HG03342 (cell line): Measurements from ENCODE around the gene KMT2C.

Experiments used
- ATAC-seq: cut with Tn5 transposase; IDR thresholded peaks from one replicate; pipeline ENCODE4 v1.9.1; 2021; ENCODE audit warnings: mild to moderate bottlenecking, moderate library complexity; ENCODE audit not compliant: unreplicated experiment

KMT2C gene

GRCh38 chr7:152121432-152121831, 314.4 kb downstream of the KMT2C start:
- no peak for ATAC-seq

GRCh38 chr7:152120776-152121175, 315.0 kb downstream of the KMT2C start:
- no peak for ATAC-seq

GRCh38 chr7:152120210-152120609, 315.6 kb downstream of the KMT2C start:
- no peak for ATAC-seq

- ATAC-seq: no peak
Observed at GRCh38 chr7:152117356-152117755, 318.4 kb downstream of the KMT2C start.

GRCh38 chr7:152115021-152115718, 320.6 kb downstream of the KMT2C start:
- no peak for ATAC-seq

- no peak for ATAC-seq
Observed at GRCh38 chr7:152112829-152113228, 323.0 kb downstream of the KMT2C start.

- ATAC-seq: no peak
Observed at GRCh38 chr7:152108359-152108758, 327.4 kb downstream of the KMT2C start.

- ATAC-seq: no peak
Observed at GRCh38 chr7:152107945-152108344, 327.9 kb downstream of the KMT2C start.

GRCh38 chr7:152106990-152107389, 328.8 kb downstream of the KMT2C start:
- ATAC-seq: no peak

GRCh38 chr7:152105205-152105604, 330.6 kb downstream of the KMT2C start:
- no peak for ATAC-seq

GRCh38 chr7:152103691-152104090, 332.1 kb downstream of the KMT2C start:
- ATAC-seq: no peak

GRCh38 chr7:152103066-152103465, 332.7 kb downstream of the KMT2C start:
- no peak for ATAC-seq

- no peak for ATAC-seq
Observed at GRCh38 chr7:152097330-152097729, 338.5 kb downstream of the KMT2C start.

- ATAC-seq: no peak
Observed at GRCh38 chr7:152095771-152096170, 340.0 kb downstream of the KMT2C start.

GRCh38 chr7:152093717-152094116, 342.1 kb downstream of the KMT2C start:
- ATAC-seq: no peak

- ATAC-seq: no peak
Observed at GRCh38 chr7:152090747-152091146, 345.1 kb downstream of the KMT2C start.

- ATAC-seq: no peak
Observed at GRCh38 chr7:152089183-152089582, 346.6 kb downstream of the KMT2C start.

GRCh38 chr7:152086513-152086912, 349.3 kb downstream of the KMT2C start:
- no peak for ATAC-seq

- ATAC-seq: no peak
Observed at GRCh38 chr7:152085131-152085530, 350.7 kb downstream of the KMT2C start.
